Glutamatergic neuron (in vitro differentiated cells): ENCODE data around the gene EIF2AK3. TPM values are rescaled to one million over a fixed set of nuclear protein-coding genes. Genes with fewer than 3 reads are reported as not detected.

Source experiments
- DNase-seq: peaks from one replicate; pipeline ENCODE4 v3.0.0; 2022
- H3K27ac Mint-ChIP-seq: one replicate; pipeline ENCODE4 v1.8.0; 2020; ENCODE audit warnings: mild to moderate bottlenecking, mixed read lengths, inconsistent platforms; ENCODE audit not compliant: unreplicated experiment
- H3K27me3 Mint-ChIP-seq: one replicate; pipeline ENCODE4 v1.8.0; 2020; ENCODE audit warnings: mild to moderate bottlenecking, moderate library complexity, mixed read lengths, inconsistent platforms; ENCODE audit not compliant: unreplicated experiment
- H3K36me3 Mint-ChIP-seq: one replicate; pipeline ENCODE4 v1.8.0; 2020; ENCODE audit warnings: mild to moderate bottlenecking, mixed read lengths, inconsistent platforms; ENCODE audit not compliant: unreplicated experiment
- H3K4me1 Mint-ChIP-seq: one replicate; pipeline ENCODE4 v1.8.0; 2020; ENCODE audit warnings: mild to moderate bottlenecking, low read depth, mixed read lengths, inconsistent platforms; ENCODE audit not compliant: unreplicated experiment
- H3K4me3 Mint-ChIP-seq: one replicate; pipeline ENCODE4 v1.8.0; 2020; ENCODE audit warnings: mild to moderate bottlenecking, mixed read lengths, inconsistent platforms; ENCODE audit not compliant: unreplicated experiment
- H3K9me3 Mint-ChIP-seq: one replicate; pipeline ENCODE4 v1.8.0; 2020; ENCODE audit warnings: mild to moderate bottlenecking, moderate library complexity, mixed read lengths, inconsistent platforms; ENCODE audit not compliant: unreplicated experiment
- CTCF ChIP-seq: fragments of 200-600 bp; sonication (generic); IDR thresholded peaks from one replicate; pipeline ENCODE4 v1.5.0; 2021; ENCODE audit not compliant: partially characterized antibody, unreplicated experiment
- total RNA-seq: library from RNA; stranded (reverse); fragmentation: NEBNext Ultra II Directional; extraction: Animal tissue kit (Norgen Biotek cat#: 25700); gene quantifications from one replicate; pipeline ENCODE4 v1.2.1, GENCODE V29; 2021; ENCODE audit not compliant: unreplicated experiment

The EIF2AK3 gene
- total RNA-seq, 1 donor from 2014 or later = 129 TPM

- H3K4me3 Mint-ChIP-seq = no peak overlapping the region
- H3K27me3 Mint-ChIP-seq = peaks cover 2% of the 10 kb centered on the region
- no peak overlapping the region for H3K27ac Mint-ChIP-seq
These were observed 83.7 kb downstream of the EIF2AK3 start for GRCh38 chr2:88543541-88544057.

GRCh38 chr2:88542668-88543067 lies 84.6 kb downstream of the EIF2AK3 start:
- peaks cover 2% of the 10 kb centered on the region for H3K27me3 Mint-ChIP-seq
- H3K36me3 Mint-ChIP-seq = no peaks in the 10 kb centered on the region
- H3K9me3 Mint-ChIP-seq = no peaks in the 10 kb centered on the region
- no peak overlapping the region for H3K4me3 Mint-ChIP-seq
- no peak for DNase-seq
- H3K27ac Mint-ChIP-seq = no peak overlapping the region
- TF ChIP-seq CTCF = no peak
- no peaks in the 10 kb centered on the region for H3K4me1 Mint-ChIP-seq

More at GRCh38 chr2:88543541-88544057, 83.7 kb downstream of the EIF2AK3 start:
- no peak for TF ChIP-seq CTCF
- no peaks in the 10 kb centered on the region for H3K9me3 Mint-ChIP-seq
- DNase-seq = no peak
- H3K4me1 Mint-ChIP-seq = no peaks in the 10 kb centered on the region
- H3K36me3 Mint-ChIP-seq = no peaks in the 10 kb centered on the region

- TF ChIP-seq CTCF = no peak
- H3K9me3 Mint-ChIP-seq = no peaks in the 10 kb centered on the region
- H3K36me3 Mint-ChIP-seq = no peaks in the 10 kb centered on the region
- no peaks in the 10 kb centered on the region for H3K4me1 Mint-ChIP-seq
- no peak for DNase-seq
- no peak overlapping the region for H3K4me3 Mint-ChIP-seq
- H3K27ac Mint-ChIP-seq = no peak overlapping the region
- no peaks in the 10 kb centered on the region for H3K27me3 Mint-ChIP-seq
These were observed 86.9 kb downstream of the EIF2AK3 start for GRCh38 chr2:88540346-88540745.

GRCh38 chr2:88538362-88538917 lies 88.8 kb downstream of the EIF2AK3 start:
- Mint-ChIP-seq H3K4me1 (no peaks in the 10 kb centered on the region), H3K4me3 (no peak overlapping the region), H3K27me3 (no peaks in the 10 kb centered on the region), H3K36me3 (no peaks in the 10 kb centered on the region), H3K27ac (no peak overlapping the region), H3K9me3 (no peaks in the 10 kb centered on the region)
- no peak for TF ChIP-seq CTCF
- no peak for DNase-seq

GRCh38 chr2:88537640-88538039 lies 89.6 kb downstream of the EIF2AK3 start:
- Mint-ChIP-seq H3K4me1 (no peaks in the 10 kb centered on the region), H3K27ac (no peak overlapping the region), H3K36me3 (no peaks in the 10 kb centered on the region), H3K27me3 (no peaks in the 10 kb centered on the region), H3K4me3 (no peak overlapping the region), H3K9me3 (no peaks in the 10 kb centered on the region)
- DNase-seq = no peak
- TF ChIP-seq CTCF = no peak
